ENCODE results near the gene TBX21.

GRCh38 chr17:47744168-47745036 lies 11.4 kb downstream of the TBX21 start:
- TF ChIP-seq ZNF114 (CRISPR knock-in tag; IDR thresholded peaks at IDR 0.05) (no peak), REST (IDR thresholded peaks at IDR 0.05; ENCODE audit: unreplicated experiment) (no peak), CTCF (conservative IDR thresholded peaks at IDR 0.05; ENCODE audit: low read depth in 2 of 2) (no peak), EZH2 (IDR thresholded peaks at IDR 0.05; ENCODE audit: low read depth, unreplicated experiment) (no peak), ETS1 (IDR thresholded peaks at IDR 0.05) (no peak), STAT1 (IDR thresholded peaks at IDR 0.05; ENCODE audit: unreplicated experiment) (no peak), POLR2AphosphoS5 (IDR thresholded peaks at IDR 0.05; ENCODE audit: low read depth) (no peak), EZH2phosphoT487 (IDR thresholded peaks at IDR 0.05; ENCODE audit: unreplicated experiment) (no peak)
